Lower leg skin (tissue), 3 donors: Measurements from ENCODE around the gene MYLK4.

Source experiments
- CTCF ChIP-seq, 3 donors: fragments of 450-650 bp; IDR thresholded peaks; one replicate each; pipeline ENCODE4 v1.5.1; 2016; ENCODE audit warnings: antibody characterized with exemption in 3 of 3, mild to moderate bottlenecking in 3 of 3, moderate library complexity in 2 of 3
- POLR2A ChIP-seq, 2 donors: fragments of 450-650 bp; IDR thresholded peaks; one replicate each; pipeline ENCODE4 v1.6.1; 2016 to 2017; ENCODE audit warnings: antibody characterized with exemption in 2 of 2, mild to moderate bottlenecking in 1 of 2, moderate library complexity in 1 of 2

DNA sequence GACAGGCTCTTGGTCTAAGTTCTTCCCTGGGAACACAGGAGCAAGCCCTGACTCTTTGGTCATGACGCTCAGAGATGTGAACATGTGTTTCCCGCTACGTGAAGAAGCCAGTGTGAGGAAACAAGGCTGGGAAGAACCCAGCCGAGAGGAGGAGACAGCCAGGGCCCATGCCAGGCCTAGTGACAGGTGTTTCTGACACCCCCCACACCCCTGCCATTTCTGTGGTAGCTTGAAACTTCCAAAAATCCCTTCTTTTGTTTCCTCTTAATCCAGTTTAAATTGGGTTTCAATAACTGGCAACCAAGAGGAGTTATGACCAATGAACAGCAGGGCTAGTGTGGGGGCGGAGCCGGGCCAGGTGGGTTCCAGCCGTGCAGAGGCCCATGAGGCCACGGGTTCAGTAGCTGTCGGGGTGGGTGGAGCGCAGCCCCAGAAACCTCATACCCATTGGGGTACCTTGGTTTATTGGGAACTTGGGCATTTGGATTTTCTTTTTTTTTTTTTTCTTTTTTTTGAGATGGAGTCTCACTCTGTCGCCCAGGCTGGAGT lies 47.9 kb upstream of the MYLK4 start:
- TF ChIP-seq CTCF (IDR thresholded peaks at IDR 0.05) (no peak), POLR2A (IDR thresholded peaks at IDR 0.05) (no peak)
